Mesothelial cell of epicardium (in vitro differentiated cells): ENCODE results near the gene FSIP1. TPM values are rescaled to one million over a fixed set of nuclear protein-coding genes. Genes with fewer than 3 reads are reported as not detected.

ENCODE experiments used
- DNase-seq, 2 experiments: peaks; one replicate each; pipeline ENCODE4 v3.0.0; 2021; ENCODE audit warnings: low spot score in 2 of 2; ENCODE audit not compliant: unreplicated experiment in 2 of 2
- H3K27ac Mint-ChIP-seq: 2 replicates; pipeline ENCODE4 v1.8.0; 2021; ENCODE audit warnings: mixed read lengths
- H3K27me3 Mint-ChIP-seq: 2 replicates; pipeline ENCODE4 v1.8.0; 2021; ENCODE audit warnings: low read depth, mixed read lengths
- H3K36me3 Mint-ChIP-seq: 2 replicates; pipeline ENCODE4 v1.8.0; 2021; ENCODE audit warnings: mixed read lengths
- H3K4me1 Mint-ChIP-seq: 2 replicates; pipeline ENCODE4 v1.8.0; 2021; ENCODE audit warnings: mixed read lengths
- H3K4me3 Mint-ChIP-seq: 2 replicates; pipeline ENCODE4 v1.8.0; 2021; ENCODE audit warnings: mild to moderate bottlenecking, moderate library complexity, mixed read lengths
- H3K9me3 Mint-ChIP-seq: 2 replicates; pipeline ENCODE4 v1.8.0; 2021; ENCODE audit warnings: mixed read lengths
- total RNA-seq: library from RNA; stranded (reverse); gene quantifications from 3 replicates; pipeline ENCODE4 v1.2.1, GENCODE V29; 2021
- TF ChIP-seq, protein P1 (sequence below): fragments of 200-600 bp; sonication (generic); IDR thresholded peaks from one replicate; pipeline ENCODE4 v1.5.0; 2021; ENCODE audit warnings: antibody characterized with exemption; ENCODE audit not compliant: unreplicated experiment

FSIP1 gene
- total RNA-seq, 1 donor from 2014 or later = 0.74 TPM

- Mint-ChIP-seq H3K36me3 (no peaks in the 10 kb centered on the region), H3K4me1 (peaks cover 15% of the 10 kb centered on the region), H3K27ac (no peak overlapping the region), H3K27me3 (no peaks in the 10 kb centered on the region), H3K9me3 (peaks cover 10% of the 10 kb centered on the region), H3K4me3 (no peak overlapping the region)
- DNase-seq = no peak
- TF ChIP-seq, protein P1, sequence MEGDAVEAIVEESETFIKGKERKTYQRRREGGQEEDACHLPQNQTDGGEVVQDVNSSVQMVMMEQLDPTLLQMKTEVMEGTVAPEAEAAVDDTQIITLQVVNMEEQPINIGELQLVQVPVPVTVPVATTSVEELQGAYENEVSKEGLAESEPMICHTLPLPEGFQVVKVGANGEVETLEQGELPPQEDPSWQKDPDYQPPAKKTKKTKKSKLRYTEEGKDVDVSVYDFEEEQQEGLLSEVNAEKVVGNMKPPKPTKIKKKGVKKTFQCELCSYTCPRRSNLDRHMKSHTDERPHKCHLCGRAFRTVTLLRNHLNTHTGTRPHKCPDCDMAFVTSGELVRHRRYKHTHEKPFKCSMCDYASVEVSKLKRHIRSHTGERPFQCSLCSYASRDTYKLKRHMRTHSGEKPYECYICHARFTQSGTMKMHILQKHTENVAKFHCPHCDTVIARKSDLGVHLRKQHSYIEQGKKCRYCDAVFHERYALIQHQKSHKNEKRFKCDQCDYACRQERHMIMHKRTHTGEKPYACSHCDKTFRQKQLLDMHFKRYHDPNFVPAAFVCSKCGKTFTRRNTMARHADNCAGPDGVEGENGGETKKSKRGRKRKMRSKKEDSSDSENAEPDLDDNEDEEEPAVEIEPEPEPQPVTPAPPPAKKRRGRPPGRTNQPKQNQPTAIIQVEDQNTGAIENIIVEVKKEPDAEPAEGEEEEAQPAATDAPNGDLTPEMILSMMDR = no peak
Measured at GRCh38 chr15:39777496-39777895, 5.1 kb downstream of the FSIP1 start.

DNA sequence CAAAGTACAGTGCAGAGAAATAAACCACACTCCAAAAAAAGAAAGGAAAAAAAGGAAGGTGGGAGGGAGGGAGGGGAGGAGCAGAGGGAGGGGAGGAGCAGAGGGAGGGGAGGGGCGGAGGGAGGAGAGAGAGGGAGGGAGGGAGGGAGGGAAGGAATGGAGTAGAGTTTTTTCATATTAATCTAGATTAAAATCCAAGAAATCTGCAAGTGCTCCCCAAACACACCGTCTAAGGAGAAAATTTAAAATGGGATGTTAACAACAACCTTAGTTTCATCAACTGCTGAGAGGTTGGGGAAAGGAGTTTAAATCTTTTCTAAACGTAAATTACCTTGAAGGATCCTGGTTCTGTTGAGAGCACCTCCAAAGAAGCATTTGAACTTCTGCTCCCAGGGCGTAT is 6.6 kb downstream of the FSIP1 start:
- Mint-ChIP-seq H3K36me3 (no peaks in the 10 kb centered on the region), H3K27me3 (no peaks in the 10 kb centered on the region), H3K4me3 (no peak overlapping the region), H3K9me3 (peaks cover 3% of the 10 kb centered on the region), H3K4me1 (peaks cover 25% of the 10 kb centered on the region), H3K27ac (no peak overlapping the region)
- DNase-seq = no peak
- TF ChIP-seq, protein P1 = no peak

- H3K4me3 Mint-ChIP-seq = no peak overlapping the region
- no peaks in the 10 kb centered on the region for H3K9me3 Mint-ChIP-seq
- no peak for DNase-seq
- peaks cover 26% of the 10 kb centered on the region for H3K4me1 Mint-ChIP-seq
- H3K36me3 Mint-ChIP-seq = no peaks in the 10 kb centered on the region
- no peaks in the 10 kb centered on the region for H3K27me3 Mint-ChIP-seq
- no peak overlapping the region for H3K27ac Mint-ChIP-seq
- TF ChIP-seq, protein P1 = no peak
Measured at GRCh38 chr15:39774688-39775267, 7.9 kb downstream of the FSIP1 start.

DNA sequence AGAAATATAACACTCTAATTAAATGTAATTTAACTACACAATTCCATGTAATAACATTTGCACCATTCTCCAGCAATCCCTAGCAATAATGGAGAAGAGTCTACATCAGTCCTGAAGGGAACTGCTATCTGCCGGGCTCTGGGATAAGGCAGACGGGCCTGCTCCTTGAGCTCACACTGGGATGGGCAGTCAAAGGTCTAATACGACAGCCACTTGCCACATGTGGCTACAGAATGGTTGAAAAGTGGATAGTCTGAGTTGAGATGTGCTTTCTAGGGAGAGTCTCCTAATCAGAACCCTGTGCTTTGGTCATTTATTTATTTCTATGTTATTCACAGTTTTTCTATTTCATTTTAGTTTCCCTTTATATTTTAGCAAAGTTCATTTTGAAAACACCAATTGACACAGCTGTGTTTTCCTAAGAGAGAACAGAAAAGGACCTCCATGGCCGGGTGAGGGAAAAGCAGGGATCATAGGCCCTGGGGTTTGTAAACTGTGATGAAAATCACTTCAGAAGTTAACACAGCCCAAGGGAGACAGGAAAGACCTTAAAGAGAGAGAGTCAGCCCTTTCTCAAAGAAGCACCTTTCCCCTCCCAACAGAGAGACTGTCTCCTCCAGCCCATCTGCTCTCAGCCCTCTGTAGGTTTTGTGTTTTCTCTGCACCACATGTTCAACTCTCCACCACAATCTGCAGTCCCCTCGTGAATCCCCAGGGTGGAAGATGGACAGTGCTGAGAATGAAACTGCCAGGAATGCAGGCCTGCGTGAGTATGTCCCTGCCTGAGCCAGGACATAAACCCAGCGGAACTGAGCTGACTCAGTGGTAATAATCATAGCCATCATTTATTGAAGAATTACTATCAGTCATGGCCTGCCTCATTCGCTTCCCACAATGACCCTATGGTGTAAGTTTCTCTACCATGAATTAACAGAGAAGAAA is 11.6 kb downstream of the FSIP1 start:
- Mint-ChIP-seq H3K36me3 (peaks cover 3% of the 10 kb centered on the region), H3K27ac (peak overlapping the region; percentile 61), H3K4me3 (no peak overlapping the region), H3K4me1 (peaks cover 11% of the 10 kb centered on the region), H3K9me3 (peaks cover 7% of the 10 kb centered on the region), H3K27me3 (no peaks in the 10 kb centered on the region)
- TF ChIP-seq, protein P1 = no peak
- DNase-seq = no peak

DNA sequence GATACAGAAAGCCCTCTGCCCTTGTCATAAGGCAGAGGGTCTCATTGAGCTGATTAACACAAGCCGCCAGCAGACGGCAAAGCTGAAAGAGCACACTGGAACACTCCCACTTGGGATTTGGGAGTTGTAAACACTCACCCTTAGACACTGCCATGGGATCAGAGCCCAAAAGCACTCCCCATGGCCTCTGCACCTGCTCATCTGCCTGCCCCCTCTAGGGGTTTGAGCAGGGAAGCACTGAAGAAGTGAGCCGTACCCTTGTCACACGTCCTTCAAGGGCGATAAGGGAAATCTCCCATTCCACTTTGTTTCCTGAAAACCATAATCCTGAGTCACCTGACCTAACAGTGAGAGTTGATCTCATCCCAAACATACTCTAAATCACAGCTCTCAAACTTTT is 14.7 kb downstream of the FSIP1 start:
- TF ChIP-seq, protein P1 = no peak
- Mint-ChIP-seq H3K4me3 (no peak overlapping the region), H3K4me1 (peaks cover 13% of the 10 kb centered on the region), H3K9me3 (peaks cover 7% of the 10 kb centered on the region), H3K27me3 (no peaks in the 10 kb centered on the region), H3K27ac (no peak overlapping the region), H3K36me3 (peaks cover 3% of the 10 kb centered on the region)
- no peak for DNase-seq
